ENCODE data around the gene RABEP2. TPM values are rescaled to one million over a fixed set of nuclear protein-coding genes. Genes with fewer than 3 reads are reported as not detected.

The RABEP2 gene
- total and polyA plus RNA-seq, 2 donors (not counting 1 experiment from before 2014, with no cell fraction given): 5.9 to 22.6 TPM

DNA sequence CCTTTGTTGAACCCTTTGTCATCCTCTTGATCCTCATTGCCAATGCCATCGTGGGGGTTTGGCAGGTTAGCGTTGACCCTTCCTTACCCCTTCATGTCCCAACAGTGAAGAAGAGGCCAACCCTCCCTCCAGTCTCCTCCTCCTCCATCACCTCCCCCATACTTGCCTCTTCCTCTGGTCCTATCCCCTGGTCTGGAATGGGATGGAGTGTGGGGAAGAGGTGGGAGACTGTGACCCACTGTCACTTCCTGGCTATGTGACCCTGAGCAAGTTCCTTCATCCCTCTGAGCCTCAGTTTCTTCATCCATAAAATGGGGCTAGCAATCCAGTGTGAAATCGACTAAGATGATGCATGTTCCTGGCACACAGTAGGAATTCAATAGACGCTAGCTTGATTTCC, 44.1 kb downstream of the RABEP2 start:
- Histone ChIP-seq H3K4me2 (ENCODE audit: extremely low read depth, insufficient read depth, low read length) (no peak overlapping the region), H4K20me1 (ENCODE audit: control insufficient read depth, extremely low read depth, insufficient read depth, low read length) (no peaks in the 10 kb centered on the region), H2AFZ (ENCODE audit: low read length) (no peak overlapping the region), H3K4me3 (replicated peaks in 1 of 4; ENCODE audit: control extremely low read depth in 1 of 4, insufficient read depth in 1 of 4, low read depth in 3 of 4, low read length in 4 of 4) (no peak overlapping the region), H3K27ac (ENCODE audit: insufficient read depth, low read length) (no peak overlapping the region), H3K27me3 (ENCODE audit: control insufficient read depth, insufficient read depth, low read length) (no peaks in the 10 kb centered on the region), H3K79me2 (ENCODE audit: control insufficient read depth, insufficient read depth, low read length) (no peaks in the 10 kb centered on the region), H3K36me3 (ENCODE audit: control insufficient read depth, insufficient read depth, low read length) (no peaks in the 10 kb centered on the region), H3K9ac (ENCODE audit: insufficient read depth, low read length) (no peak overlapping the region), H3K9me3 (ENCODE audit: control insufficient read depth, insufficient read depth, low read depth, low read length) (no peaks in the 10 kb centered on the region), H3K4me1 (ENCODE audit: control insufficient read depth, extremely low read depth, insufficient read depth, low read length) (peaks cover 6% of the 10 kb centered on the region)
- no peak for DNase-seq (ENCODE audit: low read depth in 2 of 2)
- TF ChIP-seq, protein P1, sequence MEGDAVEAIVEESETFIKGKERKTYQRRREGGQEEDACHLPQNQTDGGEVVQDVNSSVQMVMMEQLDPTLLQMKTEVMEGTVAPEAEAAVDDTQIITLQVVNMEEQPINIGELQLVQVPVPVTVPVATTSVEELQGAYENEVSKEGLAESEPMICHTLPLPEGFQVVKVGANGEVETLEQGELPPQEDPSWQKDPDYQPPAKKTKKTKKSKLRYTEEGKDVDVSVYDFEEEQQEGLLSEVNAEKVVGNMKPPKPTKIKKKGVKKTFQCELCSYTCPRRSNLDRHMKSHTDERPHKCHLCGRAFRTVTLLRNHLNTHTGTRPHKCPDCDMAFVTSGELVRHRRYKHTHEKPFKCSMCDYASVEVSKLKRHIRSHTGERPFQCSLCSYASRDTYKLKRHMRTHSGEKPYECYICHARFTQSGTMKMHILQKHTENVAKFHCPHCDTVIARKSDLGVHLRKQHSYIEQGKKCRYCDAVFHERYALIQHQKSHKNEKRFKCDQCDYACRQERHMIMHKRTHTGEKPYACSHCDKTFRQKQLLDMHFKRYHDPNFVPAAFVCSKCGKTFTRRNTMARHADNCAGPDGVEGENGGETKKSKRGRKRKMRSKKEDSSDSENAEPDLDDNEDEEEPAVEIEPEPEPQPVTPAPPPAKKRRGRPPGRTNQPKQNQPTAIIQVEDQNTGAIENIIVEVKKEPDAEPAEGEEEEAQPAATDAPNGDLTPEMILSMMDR (conservative IDR thresholded peaks at IDR 0.05 in 1 of 2, IDR thresholded peaks at IDR 0.05 in 1 of 2; ENCODE audit: low read depth in 1 of 2, low read length in 2 of 2): no peak
- no peak for TF ChIP-seq EZH2 (IDR thresholded peaks at IDR 0.05; ENCODE audit: low read length, missing control alignments)

DNA sequence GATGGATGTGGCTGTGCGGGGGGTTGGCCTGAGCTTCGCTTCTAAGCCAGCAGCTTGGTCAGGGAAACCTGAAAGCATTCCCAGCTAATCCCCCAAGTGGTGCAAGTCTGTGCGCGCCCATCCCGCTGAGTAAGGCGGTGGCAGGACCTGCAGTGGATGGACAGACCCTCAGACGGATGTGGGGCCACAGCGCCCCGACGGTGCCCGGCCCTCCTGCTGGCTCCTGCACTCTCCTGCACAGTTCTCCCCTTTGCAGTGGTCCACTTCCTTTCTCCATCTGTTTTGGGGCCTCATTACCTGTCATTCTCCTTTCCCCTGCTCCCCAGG, 44.5 kb downstream of the RABEP2 start:
- H3K9me3 ChIP-seq (ENCODE audit: control insufficient read depth, insufficient read depth, low read depth, low read length): no peaks in the 10 kb centered on the region
- no peak overlapping the region for H2AFZ ChIP-seq (ENCODE audit: low read length)
- no peak overlapping the region for H3K27ac ChIP-seq (ENCODE audit: insufficient read depth, low read length)
- no peak for DNase-seq (ENCODE audit: low read depth in 2 of 2)
- no peaks in the 10 kb centered on the region for H3K27me3 ChIP-seq (ENCODE audit: control insufficient read depth, insufficient read depth, low read length)
- no peaks in the 10 kb centered on the region for H4K20me1 ChIP-seq (ENCODE audit: control insufficient read depth, extremely low read depth, insufficient read depth, low read length)
- H3K4me1 ChIP-seq (ENCODE audit: control insufficient read depth, extremely low read depth, insufficient read depth, low read length): peaks cover 6% of the 10 kb centered on the region
- peak overlapping the region; percentile 82 for H3K4me2 ChIP-seq (ENCODE audit: extremely low read depth, insufficient read depth, low read length)
- no peaks in the 10 kb centered on the region for H3K36me3 ChIP-seq (ENCODE audit: control insufficient read depth, insufficient read depth, low read length)
- no peaks in the 10 kb centered on the region for H3K79me2 ChIP-seq (ENCODE audit: control insufficient read depth, insufficient read depth, low read length)
- TF ChIP-seq EZH2 (IDR thresholded peaks at IDR 0.05; ENCODE audit: low read length, missing control alignments): no peak
- TF ChIP-seq, protein P1 (conservative IDR thresholded peaks at IDR 0.05 in 1 of 2, IDR thresholded peaks at IDR 0.05 in 1 of 2; ENCODE audit: low read depth in 1 of 2, low read length in 2 of 2): no peak
- no peak overlapping the region for H3K9ac ChIP-seq (ENCODE audit: insufficient read depth, low read length)
- no peak overlapping the region for H3K4me3 ChIP-seq (replicated peaks in 1 of 4; ENCODE audit: control extremely low read depth in 1 of 4, insufficient read depth in 1 of 4, low read depth in 3 of 4, low read length in 4 of 4)

DNA sequence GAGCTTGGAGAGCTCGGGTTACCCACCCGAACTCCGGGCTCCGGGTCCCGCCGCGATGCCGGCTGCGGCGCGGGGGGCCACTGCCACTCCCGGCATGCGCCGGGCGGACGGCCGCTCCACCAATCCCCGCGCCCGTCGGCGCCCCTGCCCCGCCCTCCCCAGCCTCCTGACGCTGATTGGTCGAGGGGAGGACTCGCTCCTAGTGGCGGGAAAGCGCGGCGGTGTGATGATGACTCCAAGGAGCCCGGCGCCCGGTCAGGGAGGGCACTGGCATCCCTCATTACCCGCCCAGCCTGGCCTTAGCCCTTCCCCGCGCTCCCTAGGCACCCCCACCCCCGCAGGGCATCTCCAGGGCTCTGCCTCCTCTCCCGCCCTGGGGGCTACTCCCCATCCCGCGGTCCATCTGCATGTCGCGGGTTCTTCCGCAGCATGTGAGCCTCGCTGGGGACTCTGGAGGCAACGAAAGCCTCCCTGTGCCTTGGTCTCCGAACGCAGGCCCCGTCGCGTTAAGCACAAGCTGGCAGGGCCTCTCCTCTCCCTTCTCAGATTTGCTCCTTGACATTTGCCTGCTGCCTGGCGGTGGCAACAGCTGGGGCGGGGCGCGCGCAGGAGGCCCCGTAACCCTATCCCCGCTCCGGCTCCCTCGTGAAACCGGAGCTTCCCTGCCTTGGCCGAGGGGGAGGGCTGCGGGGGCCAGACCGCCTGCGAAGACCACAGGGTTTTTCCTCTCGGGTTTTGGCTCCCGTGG, 45.0 kb downstream of the RABEP2 start:
- Histone ChIP-seq H3K9ac (ENCODE audit: insufficient read depth, low read length) (peak overlapping the region; percentile 60), H3K27ac (ENCODE audit: insufficient read depth, low read length) (no peak overlapping the region), H3K4me1 (ENCODE audit: control insufficient read depth, extremely low read depth, insufficient read depth, low read length) (peaks cover 6% of the 10 kb centered on the region), H3K79me2 (ENCODE audit: control insufficient read depth, insufficient read depth, low read length) (no peaks in the 10 kb centered on the region), H4K20me1 (ENCODE audit: control insufficient read depth, extremely low read depth, insufficient read depth, low read length) (no peaks in the 10 kb centered on the region), H3K27me3 (ENCODE audit: control insufficient read depth, insufficient read depth, low read length) (no peaks in the 10 kb centered on the region), H3K9me3 (ENCODE audit: control insufficient read depth, insufficient read depth, low read depth, low read length) (no peaks in the 10 kb centered on the region), H3K4me2 (ENCODE audit: extremely low read depth, insufficient read depth, low read length) (peak overlapping the region; percentile 82), H3K4me3 (replicated peaks in 1 of 4; ENCODE audit: control extremely low read depth in 1 of 4, insufficient read depth in 1 of 4, low read depth in 3 of 4, low read length in 4 of 4) (peak overlapping the region; percentile 68 to 82 (median 74)), H3K36me3 (ENCODE audit: control insufficient read depth, insufficient read depth, low read length) (no peaks in the 10 kb centered on the region), H2AFZ (ENCODE audit: low read length) (peak overlapping the region; percentile 86)
- DNase-seq (ENCODE audit: low read depth in 2 of 2): peak; percentile 77 to 79
- TF ChIP-seq EZH2 (IDR thresholded peaks at IDR 0.05; ENCODE audit: low read length, missing control alignments): no peak
- TF ChIP-seq, protein P1 (conservative IDR thresholded peaks at IDR 0.05 in 1 of 2, IDR thresholded peaks at IDR 0.05 in 1 of 2; ENCODE audit: low read depth in 1 of 2, low read length in 2 of 2): no peak
